ENCODE measurements around the gene AXL. TPM values are rescaled to one million over a fixed set of nuclear protein-coding genes. Genes with fewer than 3 reads are reported as not detected.
A peak's percentile ranks its signal among the peaks of the same experiment; 100 is the strongest.

Gene AXL
- total and polyA plus RNA-seq, 9 of the 15 experiments (the other 6 are each of a cell fraction or from before 2014, with no cell fraction given) = 0.80 to 6.6 (median 1.6) TPM

- peak; percentile 93 for TF ChIP-seq MGA (IDR thresholded peaks at IDR 0.05)
- TF ChIP-seq REST (IDR thresholded peaks at IDR 0.05; ENCODE audit: borderline replicate concordance) = no peak
- TF ChIP-seq REST (CRISPR knock-in tag; IDR thresholded peaks at IDR 0.05; ENCODE audit: low read depth) = 0 out of 2 replicates have a peak, but pooled peaks have one; percentile 29
- no peak for TF ChIP-seq ZNF785 (CRISPR knock-in tag; IDR thresholded peaks at IDR 0.05)
- peak; percentile 66 for TF ChIP-seq ZNF766 (CRISPR knock-in tag; conservative IDR thresholded peaks at IDR 0.05)
- no peak for TF ChIP-seq NFIX (CRISPR knock-in tag; IDR thresholded peaks at IDR 0.05; ENCODE audit: low read depth)
- TF ChIP-seq SLC30A9 (CRISPR knock-in tag; IDR thresholded peaks at IDR 0.05) = no peak
Observed at GRCh38 chr19:41263850-41264580, 45.0 kb downstream of the AXL start, which contains the start of gene HNRNPUL1 (continued).
